Tibial nerve (tissue), 4 donors: Measurements from ENCODE around the gene CDK5. TPM values are rescaled to one million over a fixed set of nuclear protein-coding genes. Genes with fewer than 3 reads are reported as not detected.

ENCODE experiments used
- DNase-seq, 2 donors: peaks; one replicate each; pipeline ENCODE4 v3.0.0-alpha.2; 2019; ENCODE audit warnings: low spot score in 2 of 2
- H3K27ac ChIP-seq, 4 donors: fragments of 200-600 bp; sonication (generic) in 3 of 4; one replicate each; pipeline ENCODE4 v1.5.1; 2017 to 2019; ENCODE audit warnings: mild to moderate bottlenecking in 1 of 4
- H3K27me3 ChIP-seq, 2 donors: fragments of 200-600 bp; sonication (generic) in 1 of 2; one replicate each; pipeline versions ENCODE4 v1.5.1 to v1.6.0; 2017 to 2019
- H3K36me3 ChIP-seq, 3 donors: fragments of 200-600 bp; sonication (generic); one replicate each; pipeline ENCODE4 v1.5.1; 2018 to 2019
- H3K4me1 ChIP-seq, 4 donors: fragments of 200-600 bp; sonication (generic) in 3 of 4; one replicate each; pipeline ENCODE4 v1.5.1; 2017 to 2019
- H3K4me3 ChIP-seq, 4 donors: fragments of 200-600 bp; sonication (generic) in 3 of 4; one replicate each; pipeline ENCODE4 v1.5.1; 2017 to 2019; ENCODE audit warnings: mild to moderate bottlenecking in 1 of 4, moderate library complexity in 1 of 4
- H3K9me3 ChIP-seq, 4 donors: fragments of 200-600 bp; sonication (generic) in 3 of 4; one replicate each; pipeline ENCODE4 v1.5.1; 2017 to 2019
- CTCF ChIP-seq, 5 experiments: fragments of 200-600 bp in 3 of 5; fragments of 450-650 bp in 2 of 5; sonication (generic) in 3 of 5; IDR thresholded peaks; one replicate each; pipeline ENCODE4 v1.5.1; 2016 to 2019; ENCODE audit warnings: antibody characterized with exemption in 5 of 5, mild to moderate bottlenecking in 3 of 5, moderate library complexity in 2 of 5
- EP300 ChIP-seq, 2 donors: sonication (generic); formaldehyde crosslinking; IDR thresholded peaks; one replicate each; pipeline ENCODE4 v1.6.1; 2017; ENCODE audit warnings: antibody characterized with exemption in 2 of 2, mild to moderate bottlenecking in 1 of 2
- POLR2A ChIP-seq, 2 donors: fragments of 450-650 bp; IDR thresholded peaks; one replicate each; pipeline ENCODE4 v1.6.1; 2017; ENCODE audit warnings: antibody characterized with exemption in 2 of 2, mild to moderate bottlenecking in 2 of 2, moderate library complexity in 2 of 2
- WGBS, 2 donors: methylation state at CpG; one replicate each; pipeline ENCODE4 v1.1.5; 2018; 5-methylcytosine and 5-hydroxymethylcytosine counted together
- total RNA-seq, 4 donors: library from RNA; depleted of rRNA; stranded (reverse); fragments of >200 nt; gene quantifications; one replicate each; pipeline ENCODE4 v1.1.0, GENCODE V29; 2016

CDK5 gene
- total RNA-seq, 4 donors from 2014 or later, result 3.6 to 13.1 (median 7.1) TPM

- Histone ChIP-seq H3K9me3 (no peaks in the 10 kb centered on the region), H3K36me3 (peaks cover 2 to 85% (median 30%) of the 10 kb centered on the region in 3 donors), H3K4me1 (peaks cover 0 to 28% (median 10%) of the 10 kb centered on the region in 4 donors), H3K27ac (no peak overlapping the region), H3K4me3 (no peak overlapping the region), H3K27me3 (no peaks in the 10 kb centered on the region)
- WGBS, 2 donors, result 90 to 92% methylated on average over 25 to 26 of the region's 26 CpGs
- DNase-seq, result no peak
- TF ChIP-seq EP300 (IDR thresholded peaks at IDR 0.05) (no peak), CTCF (IDR thresholded peaks at IDR 0.05) (no peak), POLR2A (IDR thresholded peaks at IDR 0.05) (no peak)
Measured at GRCh38 chr7:151074817-151075661, 17.3 kb upstream of the CDK5 start.

GRCh38 chr7:151073990-151074389, 16.3 kb upstream of the CDK5 start:
- H3K36me3 ChIP-seq, result peaks cover 2 to 96% (median 39%) of the 10 kb centered on the region in 3 donors
- DNase-seq, result no peak
- H3K4me1 ChIP-seq, result peaks cover 0 to 17% (median 0%) of the 10 kb centered on the region in 4 donors
- H3K9me3 ChIP-seq, result no peaks in the 10 kb centered on the region
- H3K4me3 ChIP-seq, result no peak overlapping the region
- 79 to 80% methylated on average over 15 to 17 of the region's 17 CpGs for WGBS, 2 donors
- no peak overlapping the region for H3K27ac ChIP-seq
- H3K27me3 ChIP-seq, result no peaks in the 10 kb centered on the region
- TF ChIP-seq POLR2A (IDR thresholded peaks at IDR 0.05) (no peak), CTCF (IDR thresholded peaks at IDR 0.05) (no peak), EP300 (IDR thresholded peaks at IDR 0.05) (no peak)

GRCh38 chr7:151071032-151071866, 13.6 kb upstream of the CDK5 start:
- 91 to 95% methylated on average over 35 to 38 of the region's 39 CpGs for WGBS, 2 donors
- Histone ChIP-seq H3K4me3 (no peak overlapping the region), H3K27me3 (no peaks in the 10 kb centered on the region), H3K9me3 (no peaks in the 10 kb centered on the region), H3K4me1 (no peaks in the 10 kb centered on the region), H3K36me3 (peaks cover 2 to 100% (median 39%) of the 10 kb centered on the region in 3 donors), H3K27ac (no peak overlapping the region)
- no peak for TF ChIP-seq EP300 (IDR thresholded peaks at IDR 0.05)
- DNase-seq, result no peak

GRCh38 chr7:151070574-151070960, 12.9 kb upstream of the CDK5 start:
- DNase-seq, result no peak
- no peak overlapping the region for H3K4me3 ChIP-seq
- peaks cover 2 to 100% (median 34%) of the 10 kb centered on the region in 3 donors for H3K36me3 ChIP-seq
- no peaks in the 10 kb centered on the region for H3K27me3 ChIP-seq
- no peaks in the 10 kb centered on the region for H3K4me1 ChIP-seq
- 93 to 94% methylated on average over 13 to 15 of the region's 15 CpGs for WGBS, 2 donors
- H3K27ac ChIP-seq, result no peak overlapping the region
- H3K9me3 ChIP-seq, result no peaks in the 10 kb centered on the region
- TF ChIP-seq CTCF (IDR thresholded peaks at IDR 0.05) (no peak), POLR2A (IDR thresholded peaks at IDR 0.05) (no peak), EP300 (IDR thresholded peaks at IDR 0.05) (no peak)

GRCh38 chr7:151069841-151070573, 12.3 kb upstream of the CDK5 start:
- 84 to 90% methylated on average over 16 to 17 of the region's 17 CpGs for WGBS, 2 donors
- Histone ChIP-seq H3K27me3 (no peaks in the 10 kb centered on the region), H3K4me3 (no peak overlapping the region), H3K36me3 (peaks cover 2 to 100% (median 29%) of the 10 kb centered on the region in 3 donors), H3K27ac (no peak overlapping the region), H3K4me1 (no peaks in the 10 kb centered on the region), H3K9me3 (no peaks in the 10 kb centered on the region)
- no peak for TF ChIP-seq EP300 (IDR thresholded peaks at IDR 0.05)
- no peak for TF ChIP-seq POLR2A (IDR thresholded peaks at IDR 0.05)
- TF ChIP-seq CTCF (IDR thresholded peaks at IDR 0.05), result no peak
- no peak for DNase-seq
